Retina (tissue), 1 donor: ENCODE measurements around the gene SLC5A9.

ENCODE experiments used
- DNase-seq: peaks from one replicate; pipeline ENCODE4 v3.0.0-alpha.2; 2016

SLC5A9 gene

GRCh38 chr1:48214820-48215219 lies 7.7 kb upstream of the SLC5A9 start:
- no peak for DNase-seq

- DNase-seq: no peak
Observed at GRCh38 chr1:48215222-48215621, 7.3 kb upstream of the SLC5A9 start.

GRCh38 chr1:48215889-48216288 lies 6.6 kb upstream of the SLC5A9 start:
- no peak for DNase-seq

- no peak for DNase-seq
Observed at GRCh38 chr1:48216313-48216712, 6.2 kb upstream of the SLC5A9 start.

GRCh38 chr1:48216941-48217340 lies 5.6 kb upstream of the SLC5A9 start:
- no peak for DNase-seq

- no peak for DNase-seq
Observed at GRCh38 chr1:48217856-48218255, 4.7 kb upstream of the SLC5A9 start.

GRCh38 chr1:48219803-48220202 lies 2.7 kb upstream of the SLC5A9 start:
- DNase-seq: no peak

- no peak for DNase-seq
Observed at GRCh38 chr1:48221122-48221521, 1.4 kb upstream of the SLC5A9 start.

GRCh38 chr1:48221657-48222056 lies 859 bp upstream of the SLC5A9 start:
- no peak for DNase-seq

GRCh38 chr1:48223366-48224240 lies 1.1 kb downstream of the SLC5A9 start:
- no peak for DNase-seq

GRCh38 chr1:48224791-48225190 lies 2.3 kb downstream of the SLC5A9 start:
- DNase-seq: no peak

GRCh38 chr1:48225579-48225978 lies 3.1 kb downstream of the SLC5A9 start:
- no peak for DNase-seq

- DNase-seq: no peak
Observed at GRCh38 chr1:48227165-48228013, 4.9 kb downstream of the SLC5A9 start.

GRCh38 chr1:48228156-48228555 lies 5.6 kb downstream of the SLC5A9 start:
- DNase-seq: no peak

- DNase-seq: no peak
Observed at GRCh38 chr1:48229317-48229716, 6.8 kb downstream of the SLC5A9 start.

- no peak for DNase-seq
Observed at GRCh38 chr1:48230236-48230635, 7.7 kb downstream of the SLC5A9 start.

- DNase-seq: no peak
Observed at GRCh38 chr1:48232722-48233121, 10.2 kb downstream of the SLC5A9 start.

GRCh38 chr1:48233666-48234485 lies 11.4 kb downstream of the SLC5A9 start:
- DNase-seq: no peak

- no peak for DNase-seq
Observed at GRCh38 chr1:48235652-48236051, 13.1 kb downstream of the SLC5A9 start.

GRCh38 chr1:48236716-48237470 lies 14.4 kb downstream of the SLC5A9 start:
- peak; percentile 46 for DNase-seq

GRCh38 chr1:48242141-48242736 lies 19.7 kb downstream of the SLC5A9 start:
- no peak for DNase-seq

- no peak for DNase-seq
Observed at GRCh38 chr1:48245106-48245505, 22.6 kb downstream of the SLC5A9 start.
